Measurements from ENCODE around the gene NEU2. TPM values are rescaled to one million over a fixed set of nuclear protein-coding genes. Genes with fewer than 3 reads are reported as not detected.
"Not testable (repeated sequence)": the region's sequence is repeated elsewhere in the genome, so short reads cannot be mapped to it uniquely, and the experiment has no call there.

Gene NEU2
- total RNA-seq, 2 experiments from 2014 or later: not detected

DNA sequence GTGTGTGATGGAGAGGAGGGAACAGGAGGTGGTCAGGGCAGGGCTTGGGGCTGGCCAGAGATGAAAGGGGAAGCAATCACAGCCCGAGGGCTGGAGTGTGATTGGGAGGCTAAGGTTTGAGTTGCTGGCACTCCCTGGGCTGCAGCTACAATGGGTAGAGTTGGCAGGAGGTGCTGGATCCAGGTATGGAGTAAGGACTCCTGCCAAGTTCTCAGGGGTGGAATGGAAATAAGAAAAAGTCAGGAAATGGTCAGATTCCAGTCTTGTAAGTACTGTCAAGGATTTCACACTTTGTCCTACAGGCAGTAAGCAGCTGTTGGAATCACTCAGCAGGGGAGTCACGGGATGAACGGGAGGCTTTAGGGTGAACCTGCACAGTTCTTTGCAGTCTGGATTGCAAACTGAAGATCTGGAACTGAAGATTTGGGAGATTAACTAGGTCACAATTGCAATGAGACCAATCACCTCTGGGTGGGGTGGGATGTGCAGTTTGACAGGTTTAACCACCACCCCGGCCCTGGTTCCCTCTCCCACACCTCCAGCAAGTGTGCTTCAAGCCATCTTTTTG, 16.8 kb downstream of the NEU2 start:
- TF ChIP-seq, protein P1, sequence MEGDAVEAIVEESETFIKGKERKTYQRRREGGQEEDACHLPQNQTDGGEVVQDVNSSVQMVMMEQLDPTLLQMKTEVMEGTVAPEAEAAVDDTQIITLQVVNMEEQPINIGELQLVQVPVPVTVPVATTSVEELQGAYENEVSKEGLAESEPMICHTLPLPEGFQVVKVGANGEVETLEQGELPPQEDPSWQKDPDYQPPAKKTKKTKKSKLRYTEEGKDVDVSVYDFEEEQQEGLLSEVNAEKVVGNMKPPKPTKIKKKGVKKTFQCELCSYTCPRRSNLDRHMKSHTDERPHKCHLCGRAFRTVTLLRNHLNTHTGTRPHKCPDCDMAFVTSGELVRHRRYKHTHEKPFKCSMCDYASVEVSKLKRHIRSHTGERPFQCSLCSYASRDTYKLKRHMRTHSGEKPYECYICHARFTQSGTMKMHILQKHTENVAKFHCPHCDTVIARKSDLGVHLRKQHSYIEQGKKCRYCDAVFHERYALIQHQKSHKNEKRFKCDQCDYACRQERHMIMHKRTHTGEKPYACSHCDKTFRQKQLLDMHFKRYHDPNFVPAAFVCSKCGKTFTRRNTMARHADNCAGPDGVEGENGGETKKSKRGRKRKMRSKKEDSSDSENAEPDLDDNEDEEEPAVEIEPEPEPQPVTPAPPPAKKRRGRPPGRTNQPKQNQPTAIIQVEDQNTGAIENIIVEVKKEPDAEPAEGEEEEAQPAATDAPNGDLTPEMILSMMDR (IDR thresholded peaks at IDR 0.05): no peak
- DNase-seq: no peak
- Mint-ChIP-seq H3K36me3 (ENCODE audit: low read depth) (no peaks in the 10 kb centered on the region), H3K27ac (no peak overlapping the region), H3K27me3 (peaks cover 3% of the 10 kb centered on the region), H3K4me1 (ENCODE audit: low read depth) (peaks cover 5% of the 10 kb centered on the region), H3K4me3 (no peak overlapping the region), H3K9me3 (no peaks in the 10 kb centered on the region)
- ChIA-PET CTCF (interaction anchor here (2.8 kb wide), 1 partner anchor 10 kb away, joined by 11 read pairs; the partner anchor contains the start of gene INPP5D), POLR2A (interaction anchor here (2.7 kb wide), 1 partner anchor 10 kb away, joined by 11 read pairs; the partner anchor contains the start of gene INPP5D)
- intact Hi-C loops (cut with micrococcal nuclease): no loop called here
- ATAC-seq: no peak

DNA sequence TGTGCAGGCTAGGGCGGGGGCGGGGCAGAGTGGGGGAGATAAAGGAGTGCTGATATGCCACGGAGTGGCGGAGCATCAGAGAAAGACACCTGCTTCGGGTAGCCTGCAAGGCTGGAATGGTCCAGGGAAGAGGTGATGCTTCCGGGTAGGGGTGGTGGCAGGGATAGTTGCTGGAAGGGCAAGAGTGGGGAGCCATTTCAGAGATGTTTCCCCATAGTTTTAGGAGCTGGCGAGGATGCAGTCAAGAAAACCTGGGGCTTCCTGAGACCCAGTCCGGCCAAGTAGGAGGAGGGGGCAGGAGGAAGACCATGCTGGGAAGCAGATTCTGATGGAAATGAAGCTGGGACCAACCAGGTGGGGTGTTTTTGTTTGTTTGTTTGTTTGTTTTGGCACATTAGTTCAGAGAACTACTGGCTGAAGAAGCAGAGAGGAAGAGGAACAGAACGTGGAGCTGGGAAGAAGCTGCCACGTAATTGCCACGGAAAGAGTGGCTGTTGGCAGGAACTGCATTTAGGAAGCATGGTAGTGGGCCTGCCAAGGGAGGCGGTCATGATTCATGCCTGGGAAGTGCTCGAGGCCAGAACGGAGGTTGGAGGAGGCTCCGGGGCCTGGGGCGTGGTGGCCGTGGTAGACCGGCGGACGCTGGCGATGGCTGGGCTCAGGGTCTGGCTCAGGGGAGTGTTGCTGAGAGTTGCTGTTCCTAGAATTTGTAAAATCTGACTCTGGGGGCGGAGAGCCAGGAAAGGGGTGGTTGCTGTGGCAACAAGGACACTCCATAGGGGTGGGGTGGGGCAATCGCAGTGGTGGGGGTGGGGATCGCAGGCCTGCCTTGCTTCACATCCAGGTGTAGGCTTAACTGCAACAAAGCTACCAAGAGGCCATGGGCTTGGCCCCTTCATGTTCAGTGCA, 19.0 kb downstream of the NEU2 start:
- H3K27ac Mint-ChIP-seq: no peak overlapping the region
- no peak overlapping the region for H3K4me3 Mint-ChIP-seq
- intact Hi-C loops (cut with micrococcal nuclease): loop anchor here (10.0 kb wide), 1 partner anchor 197 kb away; no protein-coding TSS in a partner anchor
- ChIA-PET POLR2A (interaction anchor here (1.5 kb wide), 1 partner anchor 10 kb away, joined by 6 read pairs; the partner anchor contains the start of gene INPP5D), CTCF (interaction anchor here (0.9 to 4.8 kb wide), 3 partner anchors 9 to 31 kb away, joined by 4 to 38 read pairs (median 32); partner anchors contain the start of gene INPP5D)
- H3K4me1 Mint-ChIP-seq (ENCODE audit: low read depth): peaks cover 5% of the 10 kb centered on the region
- ATAC-seq (no peak), DNase-seq (no peak)
- no peaks in the 10 kb centered on the region for H3K36me3 Mint-ChIP-seq (ENCODE audit: low read depth)
- H3K27me3 Mint-ChIP-seq: peaks cover 3% of the 10 kb centered on the region
- TF ChIP-seq, protein P1 (IDR thresholded peaks at IDR 0.05): no peak
- no peaks in the 10 kb centered on the region for H3K9me3 Mint-ChIP-seq

DNA sequence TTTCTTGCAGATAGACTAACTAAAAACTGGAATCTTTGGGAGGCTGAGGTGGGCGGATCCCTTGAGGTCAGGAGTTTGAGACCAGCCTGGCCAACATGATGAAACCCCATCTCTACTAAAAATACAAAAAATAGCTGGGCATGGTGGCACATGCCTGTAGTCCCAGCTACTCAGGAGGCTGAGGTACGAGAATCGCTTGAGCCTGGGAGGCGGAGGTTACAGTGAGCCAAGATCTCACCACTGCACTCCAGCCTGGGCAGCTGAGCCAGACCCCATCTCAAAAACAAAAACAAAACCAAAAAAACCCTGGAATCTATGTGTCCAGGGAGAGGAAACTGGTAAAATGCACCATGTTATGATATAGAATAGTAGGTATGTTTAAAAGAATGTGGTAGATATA, 20.0 kb downstream of the NEU2 start:
- not testable (repeated sequence) for H3K4me1 Mint-ChIP-seq (ENCODE audit: low read depth); H3K27me3 Mint-ChIP-seq; H3K9me3 Mint-ChIP-seq; ATAC-seq; H3K36me3 Mint-ChIP-seq (ENCODE audit: low read depth); H3K27ac Mint-ChIP-seq; DNase-seq; H3K4me3 Mint-ChIP-seq
- POLR2A ChIA-PET: interaction anchor here (1.6 kb wide), 1 partner anchor 23 kb away, joined by 6 read pairs; no protein-coding TSS in a partner anchor
- intact Hi-C loops (cut with micrococcal nuclease): loop anchor here (10.0 kb wide), 1 partner anchor 198 kb away; no protein-coding TSS in a partner anchor
- CTCF ChIA-PET: interaction anchor here (1.2 to 4.8 kb wide), 12 partner anchors 12 to 293 kb away, joined by 3 to 38 read pairs (median 10); partner anchors contain the start of genes ATG16L1 and NEU2

DNA sequence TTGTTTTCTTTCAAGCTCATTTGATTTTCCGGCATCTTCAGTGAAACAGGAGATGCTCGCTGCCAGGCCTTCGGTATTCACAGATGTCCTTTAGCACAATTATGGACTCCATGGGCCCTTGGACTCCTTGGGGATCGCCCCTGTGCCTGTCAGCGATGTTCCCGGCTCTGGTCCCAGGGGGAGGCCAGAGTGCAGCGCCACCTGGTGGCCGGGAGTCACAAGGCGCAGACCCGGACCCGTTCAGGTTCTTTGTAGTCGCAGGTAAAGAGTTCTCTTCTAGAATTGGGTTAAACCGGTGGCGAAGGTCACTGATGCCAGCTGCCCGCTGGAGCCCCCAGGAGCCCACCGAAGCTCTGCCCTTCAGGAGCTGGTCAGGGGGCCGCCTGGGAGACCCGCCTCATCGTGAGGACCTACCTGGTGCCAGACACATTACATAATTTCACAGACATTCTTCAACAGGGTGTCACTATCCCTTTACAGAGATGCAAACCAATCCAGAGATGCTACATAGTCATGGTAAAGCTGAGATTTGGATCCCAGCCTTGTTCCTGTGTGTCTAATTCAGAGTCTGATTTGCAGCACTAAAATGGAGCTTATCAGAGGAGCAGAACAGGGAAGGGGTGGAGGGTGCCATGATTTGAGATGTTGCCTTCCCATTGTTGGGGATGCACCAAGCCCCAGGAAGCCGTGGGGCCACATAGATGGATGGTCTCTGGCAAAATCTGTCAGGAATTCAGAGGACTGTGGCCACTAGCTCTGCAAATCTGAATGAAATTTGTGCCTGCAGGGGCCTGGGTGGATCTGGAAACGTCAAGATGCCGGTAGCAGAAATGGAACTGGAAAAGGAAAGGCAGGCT, 21.7 kb downstream of the NEU2 start:
- DNase-seq (peak; percentile 83), ATAC-seq (peak; percentile 85)
- Mint-ChIP-seq H3K36me3 (ENCODE audit: low read depth) (no peaks in the 10 kb centered on the region), H3K27ac (no peak overlapping the region), H3K27me3 (peaks cover 3% of the 10 kb centered on the region), H3K4me1 (ENCODE audit: low read depth) (peaks cover 7% of the 10 kb centered on the region), H3K4me3 (no peak overlapping the region), H3K9me3 (no peaks in the 10 kb centered on the region)
- CTCF ChIA-PET: interaction anchor here (0.6 to 4.8 kb wide), 84 partner anchors 9 to 383 kb away, joined by 3 to 38 read pairs (median 4); partner anchors contain the start of genes ATG16L1 and NEU2
- intact Hi-C loops (cut with micrococcal nuclease): loop anchor here (10.0 kb wide), 1 partner anchor 199 kb away; no protein-coding TSS in a partner anchor
- TF ChIP-seq, protein P1 (IDR thresholded peaks at IDR 0.05): peak; percentile 96
- POLR2A ChIA-PET: interaction anchor here (1.3 to 1.6 kb wide), 3 partner anchors 22 to 217 kb away, joined by 3 to 6 read pairs (median 5); no protein-coding TSS in a partner anchor

Measured in activated CD8-positive, alpha-beta T cell treated with anti-CD3 and anti-CD28 coated beads for 36 hours (primary cell).